ENCODE data around the gene EGF. TPM values are rescaled to one million over a fixed set of nuclear protein-coding genes. Genes with fewer than 3 reads are reported as not detected.

The EGF gene
- total RNA-seq, 1 experiment from 2014 or later = 4.7 TPM

GRCh38 chr4:109993116-109993515 is 80.4 kb downstream of the EGF start:
- DNase-seq (ENCODE audit: low read depth) = no peak

- no peak for DNase-seq (ENCODE audit: low read depth)
These were observed 81.7 kb downstream of the EGF start for GRCh38 chr4:109994415-109994827.

GRCh38 chr4:109996526-109996925 is 83.8 kb downstream of the EGF start:
- no peak for DNase-seq (ENCODE audit: low read depth)

GRCh38 chr4:109998867-109999584 is 86.3 kb downstream of the EGF start:
- peak; percentile 20 for DNase-seq (ENCODE audit: low read depth)

GRCh38 chr4:109999585-109999912 is 86.9 kb downstream of the EGF start:
- no peak for DNase-seq (ENCODE audit: low read depth)

- DNase-seq (ENCODE audit: low read depth) = no peak
These were observed 89.6 kb downstream of the EGF start for GRCh38 chr4:110002326-110002725.

GRCh38 chr4:110003401-110004187 is 90.9 kb downstream of the EGF start:
- no peak for DNase-seq (ENCODE audit: low read depth)

- DNase-seq (ENCODE audit: low read depth) = no peak
These were observed 91.9 kb downstream of the EGF start for GRCh38 chr4:110004556-110004955.

GRCh38 chr4:110005461-110006056 is 92.9 kb downstream of the EGF start:
- DNase-seq (ENCODE audit: low read depth) = peak; percentile 33

- DNase-seq (ENCODE audit: low read depth) = no peak
These were observed 94.5 kb downstream of the EGF start for GRCh38 chr4:110007217-110007616.

- no peak for DNase-seq (ENCODE audit: low read depth)
These were observed 95.9 kb downstream of the EGF start for GRCh38 chr4:110008540-110008939.

GRCh38 chr4:110009550-110009949 is 96.9 kb downstream of the EGF start:
- DNase-seq (ENCODE audit: low read depth) = no peak

- no peak for DNase-seq (ENCODE audit: low read depth)
These were observed 98.1 kb downstream of the EGF start for GRCh38 chr4:110010797-110011196.

- DNase-seq (ENCODE audit: low read depth) = no peak
These were observed 100.2 kb downstream of the EGF start for GRCh38 chr4:110012917-110013316.

GRCh38 chr4:110014233-110014632 is 101.5 kb downstream of the EGF start:
- DNase-seq (ENCODE audit: low read depth) = no peak

- no peak for DNase-seq (ENCODE audit: low read depth)
These were observed 106.5 kb downstream of the EGF start for GRCh38 chr4:110019153-110019552.

GRCh38 chr4:110020139-110020538 is 107.5 kb downstream of the EGF start:
- DNase-seq (ENCODE audit: low read depth) = no peak

- no peak for DNase-seq (ENCODE audit: low read depth)
These were observed 108.2 kb downstream of the EGF start for GRCh38 chr4:110020646-110021443.

- DNase-seq (ENCODE audit: low read depth) = no peak
These were observed 109.8 kb downstream of the EGF start for GRCh38 chr4:110022457-110022856.

- DNase-seq (ENCODE audit: low read depth) = no peak
These were observed 112.4 kb downstream of the EGF start for GRCh38 chr4:110025056-110025455.

GRCh38 chr4:110025718-110026117 is 113.0 kb downstream of the EGF start:
- DNase-seq (ENCODE audit: low read depth) = no peak

GRCh38 chr4:110032603-110033002 is 119.9 kb downstream of the EGF start:
- no peak for DNase-seq (ENCODE audit: low read depth)

All from Daoy (cell line).